Measurements from ENCODE around the gene RDH16. TPM values are rescaled to one million over a fixed set of nuclear protein-coding genes. Genes with fewer than 3 reads are reported as not detected.

The RDH16 gene
- total RNA-seq, 2 donors from 2014 or later = 0.16 TPM; not detected in 1

DNA sequence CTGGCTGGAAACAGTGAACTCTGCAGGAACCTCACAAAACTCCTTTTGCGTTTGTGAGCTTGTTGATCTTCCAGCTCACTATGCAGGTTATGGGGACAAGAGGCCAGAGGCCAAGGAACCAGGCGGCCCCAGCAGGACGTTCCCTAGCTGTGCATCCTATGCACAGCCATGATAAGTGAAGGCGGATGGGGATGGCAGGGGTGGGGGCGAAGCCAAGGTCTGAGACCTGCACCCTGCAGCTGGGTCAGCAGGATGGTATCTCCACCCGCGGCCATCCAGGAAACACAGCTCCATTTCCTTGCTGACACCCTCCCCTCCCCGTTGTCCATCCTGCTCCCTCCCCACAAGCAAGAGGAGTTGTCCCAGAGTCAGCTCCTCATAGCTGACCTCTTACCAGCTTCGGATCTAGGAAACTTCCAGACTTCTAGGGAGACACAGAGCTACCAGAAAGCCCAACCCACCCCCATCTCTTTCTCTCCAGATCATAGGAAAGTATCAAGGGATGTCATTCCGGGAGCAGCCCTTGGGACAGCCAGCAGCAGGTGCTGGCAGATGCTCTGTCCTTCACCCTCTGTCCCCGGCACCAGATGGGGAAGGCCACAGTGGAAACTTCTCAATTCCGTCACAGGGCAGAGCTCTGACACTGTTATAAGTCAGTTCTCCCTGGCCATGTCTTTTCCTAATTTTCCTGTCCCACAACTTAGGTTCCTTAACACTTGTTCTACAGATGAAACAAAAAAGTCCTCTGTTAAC is 39.6 kb upstream of the RDH16 start:
- Histone ChIP-seq H3K4me1 (peaks cover 0 to 13% of the 10 kb centered on the region in 2 donors), H3K4me3 (no peak overlapping the region), H3K27me3 (no peaks in the 10 kb centered on the region), H3K9me3 (no peaks in the 10 kb centered on the region), H3K27ac (no peak overlapping the region), H3K36me3 (peaks cover 9% of the 10 kb centered on the region)
- DNase-seq (ENCODE audit: low spot score) = peak; percentile 38
- TF ChIP-seq, protein P1, sequence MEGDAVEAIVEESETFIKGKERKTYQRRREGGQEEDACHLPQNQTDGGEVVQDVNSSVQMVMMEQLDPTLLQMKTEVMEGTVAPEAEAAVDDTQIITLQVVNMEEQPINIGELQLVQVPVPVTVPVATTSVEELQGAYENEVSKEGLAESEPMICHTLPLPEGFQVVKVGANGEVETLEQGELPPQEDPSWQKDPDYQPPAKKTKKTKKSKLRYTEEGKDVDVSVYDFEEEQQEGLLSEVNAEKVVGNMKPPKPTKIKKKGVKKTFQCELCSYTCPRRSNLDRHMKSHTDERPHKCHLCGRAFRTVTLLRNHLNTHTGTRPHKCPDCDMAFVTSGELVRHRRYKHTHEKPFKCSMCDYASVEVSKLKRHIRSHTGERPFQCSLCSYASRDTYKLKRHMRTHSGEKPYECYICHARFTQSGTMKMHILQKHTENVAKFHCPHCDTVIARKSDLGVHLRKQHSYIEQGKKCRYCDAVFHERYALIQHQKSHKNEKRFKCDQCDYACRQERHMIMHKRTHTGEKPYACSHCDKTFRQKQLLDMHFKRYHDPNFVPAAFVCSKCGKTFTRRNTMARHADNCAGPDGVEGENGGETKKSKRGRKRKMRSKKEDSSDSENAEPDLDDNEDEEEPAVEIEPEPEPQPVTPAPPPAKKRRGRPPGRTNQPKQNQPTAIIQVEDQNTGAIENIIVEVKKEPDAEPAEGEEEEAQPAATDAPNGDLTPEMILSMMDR (IDR thresholded peaks at IDR 0.05) = no peak

DNA sequence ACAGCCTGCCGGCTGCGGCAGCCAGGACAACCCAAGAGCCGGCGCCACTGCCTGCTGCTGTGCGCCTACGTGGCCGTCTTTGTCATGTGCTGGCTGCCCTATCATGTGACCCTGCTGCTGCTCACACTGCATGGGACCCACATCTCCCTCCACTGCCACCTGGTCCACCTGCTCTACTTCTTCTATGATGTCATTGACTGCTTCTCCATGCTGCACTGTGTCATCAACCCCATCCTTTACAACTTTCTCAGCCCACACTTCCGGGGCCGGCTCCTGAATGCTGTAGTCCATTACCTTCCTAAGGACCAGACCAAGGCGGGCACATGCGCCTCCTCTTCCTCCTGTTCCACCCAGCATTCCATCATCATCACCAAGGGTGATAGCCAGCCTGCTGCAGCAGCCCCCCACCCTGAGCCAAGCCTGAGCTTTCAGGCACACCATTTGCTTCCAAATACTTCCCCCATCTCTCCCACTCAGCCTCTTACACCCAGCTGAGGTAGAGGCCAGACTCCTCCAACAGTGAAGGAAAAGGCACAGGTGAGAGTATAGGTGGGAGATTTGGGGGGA is 38.6 kb upstream of the RDH16 start:
- peak; percentile 42 for DNase-seq (ENCODE audit: low spot score)
- peaks cover 5% of the 10 kb centered on the region for H3K36me3 ChIP-seq
- no peak overlapping the region for H3K27ac ChIP-seq
- no peaks in the 10 kb centered on the region for H3K27me3 ChIP-seq
- H3K4me3 ChIP-seq = no peak overlapping the region
- no peaks in the 10 kb centered on the region for H3K9me3 ChIP-seq
- H3K4me1 ChIP-seq = peaks cover 0 to 12% of the 10 kb centered on the region in 2 donors
- TF ChIP-seq, protein P1 (IDR thresholded peaks at IDR 0.05) = no peak

DNA sequence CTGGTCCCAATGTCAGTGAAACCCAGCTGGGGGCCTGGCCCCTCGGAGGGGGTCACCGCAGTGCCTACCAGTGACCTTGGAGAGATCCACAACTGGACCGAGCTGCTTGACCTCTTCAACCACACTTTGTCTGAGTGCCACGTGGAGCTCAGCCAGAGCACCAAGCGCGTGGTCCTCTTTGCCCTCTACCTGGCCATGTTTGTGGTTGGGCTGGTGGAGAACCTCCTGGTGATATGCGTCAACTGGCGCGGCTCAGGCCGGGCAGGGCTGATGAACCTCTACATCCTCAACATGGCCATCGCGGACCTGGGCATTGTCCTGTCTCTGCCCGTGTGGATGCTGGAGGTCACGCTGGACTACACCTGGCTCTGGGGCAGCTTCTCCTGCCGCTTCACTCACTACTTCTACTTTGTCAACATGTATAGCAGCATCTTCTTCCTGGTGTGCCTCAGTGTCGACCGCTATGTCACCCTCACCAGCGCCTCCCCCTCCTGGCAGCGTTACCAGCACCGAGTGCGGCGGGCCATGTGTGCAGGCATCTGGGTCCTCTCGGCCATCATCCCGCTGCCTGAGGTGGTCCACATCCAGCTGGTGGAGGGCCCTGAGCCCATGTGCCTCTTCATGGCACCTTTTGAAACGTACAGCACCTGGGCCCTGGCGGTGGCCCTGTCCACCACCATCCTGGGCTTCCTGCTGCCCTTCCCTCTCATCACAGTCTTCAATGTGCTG is 38.0 kb upstream of the RDH16 start:
- H3K27me3 ChIP-seq = no peaks in the 10 kb centered on the region
- no peaks in the 10 kb centered on the region for H3K9me3 ChIP-seq
- DNase-seq (ENCODE audit: low spot score) = peak; percentile 30
- H3K36me3 ChIP-seq = peaks cover 5% of the 10 kb centered on the region
- TF ChIP-seq, protein P1 (IDR thresholded peaks at IDR 0.05) = no peak
- H3K4me1 ChIP-seq = peaks cover 0 to 15% of the 10 kb centered on the region in 2 donors
- H3K4me3 ChIP-seq = no peak overlapping the region
- no peak overlapping the region for H3K27ac ChIP-seq

DNA sequence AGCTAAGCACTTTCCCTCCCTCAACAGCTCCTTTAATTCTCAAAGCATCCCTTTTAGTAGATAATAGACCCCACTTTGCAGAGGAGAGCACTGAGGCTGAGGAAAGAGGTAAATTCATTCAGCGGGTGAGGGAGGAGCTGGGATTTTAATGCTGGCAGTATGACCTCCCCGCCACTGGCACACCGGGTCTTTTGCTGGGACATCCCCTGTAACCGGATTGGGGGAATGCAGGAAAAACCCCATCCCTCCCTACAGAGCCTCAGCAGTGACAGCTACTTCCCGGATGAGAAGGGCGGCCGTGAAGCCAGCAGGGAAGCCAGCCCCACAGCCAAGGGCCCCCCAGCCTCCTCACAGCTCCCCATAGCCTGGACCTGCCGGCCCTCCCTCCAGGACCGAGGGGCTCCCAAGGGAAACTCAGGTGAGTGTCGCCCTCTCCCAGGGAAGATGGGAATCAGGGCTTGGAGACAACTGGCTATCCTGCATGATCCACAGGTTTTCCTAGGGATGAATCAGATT is 36.9 kb upstream of the RDH16 start:
- Histone ChIP-seq H3K27me3 (no peaks in the 10 kb centered on the region), H3K4me3 (no peak overlapping the region), H3K27ac (no peak overlapping the region), H3K36me3 (peaks cover 5% of the 10 kb centered on the region), H3K9me3 (no peaks in the 10 kb centered on the region), H3K4me1 (peaks cover 0 to 15% of the 10 kb centered on the region in 2 donors)
- DNase-seq (ENCODE audit: low spot score) = no peak
- TF ChIP-seq, protein P1 (IDR thresholded peaks at IDR 0.05) = no peak

DNA sequence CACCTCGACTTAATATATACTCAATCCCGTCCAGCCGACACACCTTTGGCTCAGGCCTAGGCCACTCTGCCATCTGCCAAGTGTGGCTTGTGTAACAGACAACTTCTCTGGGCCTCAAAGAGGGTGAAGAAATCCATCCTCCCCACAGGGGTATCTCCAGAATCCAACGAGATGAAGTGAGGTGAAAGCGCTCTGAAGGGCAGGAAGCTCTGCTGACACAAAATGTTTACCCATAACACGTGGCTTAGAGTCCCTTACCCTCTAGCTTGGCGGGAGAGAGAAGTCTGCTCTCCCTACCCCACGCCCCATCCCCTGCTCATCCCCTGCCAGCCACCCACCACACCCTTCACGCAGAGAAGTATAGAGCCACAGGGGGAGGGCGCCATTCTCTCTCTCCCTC is 35.9 kb upstream of the RDH16 start:
- no peak for DNase-seq (ENCODE audit: low spot score)
- no peaks in the 10 kb centered on the region for H3K27me3 ChIP-seq
- no peak overlapping the region for H3K27ac ChIP-seq
- TF ChIP-seq, protein P1 (IDR thresholded peaks at IDR 0.05) = no peak
- H3K9me3 ChIP-seq = no peaks in the 10 kb centered on the region
- H3K4me1 ChIP-seq = peaks cover 0 to 24% of the 10 kb centered on the region in 2 donors
- H3K4me3 ChIP-seq = no peak overlapping the region
- H3K36me3 ChIP-seq = peaks cover 5% of the 10 kb centered on the region

Data from right atrium auricular region (tissue), 2 donors.